Uterus (tissue), 4 donors: Measurements from ENCODE around the gene NADSYN1. TPM values are rescaled to one million over a fixed set of nuclear protein-coding genes. Genes with fewer than 3 reads are reported as not detected.
"Not testable (repeated sequence)": the region's sequence is repeated elsewhere in the genome, so short reads cannot be mapped to it uniquely, and the experiment has no call there.

ENCODE experiments used
- DNase-seq, 2 donors: peaks; one replicate each; pipeline ENCODE4 v3.0.0-alpha.2; 2019 to 2020
- H3K27ac ChIP-seq, 2 donors: fragments of 200-600 bp; sonication (generic); 1 replicate in 1 of 2; 2 replicates in 1 of 2; pipeline ENCODE4 v1.5.1; 2016 to 2018
- H3K27me3 ChIP-seq, 2 donors: fragments of 200-600 bp; sonication (generic); one replicate each; pipeline ENCODE4 v1.5.1; 2018 to 2019; ENCODE audit warnings: control low read depth in 1 of 2
- H3K36me3 ChIP-seq, 2 donors: fragments of 200-600 bp; sonication (generic); one replicate each; pipeline ENCODE4 v1.5.1; 2019; ENCODE audit warnings: control low read depth in 1 of 2
- H3K4me1 ChIP-seq, 2 donors: fragments of 200-600 bp; sonication (generic); one replicate each; pipeline ENCODE4 v1.5.1; 2018 to 2019; ENCODE audit warnings: control low read depth in 1 of 2
- H3K4me3 ChIP-seq, 2 donors: fragments of 200-600 bp; sonication (generic); 1 replicate in 1 of 2; 2 replicates in 1 of 2; pipeline ENCODE4 v1.5.1; 2018 to 2019; ENCODE audit warnings: mild to moderate bottlenecking in 1 of 2
- H3K9me3 ChIP-seq, 2 donors: fragments of 200-600 bp; sonication (generic); one replicate each; pipeline ENCODE4 v1.5.1; 2019; ENCODE audit warnings: control low read depth in 1 of 2
- POLR2A ChIP-seq, 2 donors: fragments of 450-650 bp; IDR thresholded peaks; one replicate each; pipeline ENCODE4 v1.6.1; 2016; ENCODE audit warnings: antibody characterized with exemption in 2 of 2, mild to moderate bottlenecking in 1 of 2, moderate library complexity in 1 of 2
- intact Hi-C: fragments of 100-400 bp; cut with DNase I; formaldehyde crosslinking; loops from one replicate; pipeline ENCODE4 v1.15.1; 2023; ENCODE audit warnings: low total_unique reads
- total RNA-seq, 4 donors: library from RNA; depleted of rRNA in 3 of 4; stranded (reverse); fragments of >200 nt in 3 of 4; gene quantifications; one replicate each; pipeline versions ENCODE4 v1.1.0 to v1.2.4, GENCODE V29; 2014 to 2023
- TF ChIP-seq, protein P1 (sequence below), 4 experiments: fragments of 200-600 bp in 2 of 4; fragments of 450-650 bp in 2 of 4; sonication (generic) in 2 of 4; IDR thresholded peaks; one replicate each; pipeline ENCODE4 v1.5.1; 2016 to 2019; ENCODE audit warnings: antibody characterized with exemption in 4 of 4, mild to moderate bottlenecking in 2 of 4, moderate library complexity in 1 of 4
- donor health status: DM: yes; HTN: yes; CAD: no.

The NADSYN1 gene
- total RNA-seq, 4 donors from 2014 or later, result 20.0 to 73.0 (median 32.8) TPM

DNA sequence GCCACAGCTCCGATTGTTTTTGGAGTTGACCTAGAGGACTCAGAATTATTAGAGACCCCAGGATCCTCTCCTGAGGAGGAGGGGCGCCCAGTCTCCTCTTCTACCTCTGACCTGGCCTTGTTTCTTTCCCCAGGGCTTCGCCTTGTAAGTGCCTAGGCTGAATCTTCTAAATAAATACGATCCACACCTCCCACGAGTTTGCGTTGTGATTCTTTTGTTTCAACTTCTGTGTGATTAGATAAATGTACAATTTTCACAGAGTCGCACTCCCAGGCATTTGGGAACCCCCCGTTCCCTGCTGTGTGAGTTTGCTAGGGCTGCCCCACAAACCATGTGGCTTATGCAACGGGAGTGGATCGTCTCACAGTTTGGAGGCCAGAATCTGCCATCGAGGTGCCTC lies 86.0 kb downstream of the NADSYN1 start:
- no peak overlapping the region for H3K4me3 ChIP-seq
- intact Hi-C loops, result no loop called here
- no peaks in the 10 kb centered on the region for H3K4me1 ChIP-seq
- H3K27ac ChIP-seq, result no peak overlapping the region
- DNase-seq, result no peak
- no peaks in the 10 kb centered on the region for H3K27me3 ChIP-seq
- H3K9me3 ChIP-seq, result no peaks in the 10 kb centered on the region
- no peak for TF ChIP-seq POLR2A (IDR thresholded peaks at IDR 0.05)
- TF ChIP-seq, protein P1, sequence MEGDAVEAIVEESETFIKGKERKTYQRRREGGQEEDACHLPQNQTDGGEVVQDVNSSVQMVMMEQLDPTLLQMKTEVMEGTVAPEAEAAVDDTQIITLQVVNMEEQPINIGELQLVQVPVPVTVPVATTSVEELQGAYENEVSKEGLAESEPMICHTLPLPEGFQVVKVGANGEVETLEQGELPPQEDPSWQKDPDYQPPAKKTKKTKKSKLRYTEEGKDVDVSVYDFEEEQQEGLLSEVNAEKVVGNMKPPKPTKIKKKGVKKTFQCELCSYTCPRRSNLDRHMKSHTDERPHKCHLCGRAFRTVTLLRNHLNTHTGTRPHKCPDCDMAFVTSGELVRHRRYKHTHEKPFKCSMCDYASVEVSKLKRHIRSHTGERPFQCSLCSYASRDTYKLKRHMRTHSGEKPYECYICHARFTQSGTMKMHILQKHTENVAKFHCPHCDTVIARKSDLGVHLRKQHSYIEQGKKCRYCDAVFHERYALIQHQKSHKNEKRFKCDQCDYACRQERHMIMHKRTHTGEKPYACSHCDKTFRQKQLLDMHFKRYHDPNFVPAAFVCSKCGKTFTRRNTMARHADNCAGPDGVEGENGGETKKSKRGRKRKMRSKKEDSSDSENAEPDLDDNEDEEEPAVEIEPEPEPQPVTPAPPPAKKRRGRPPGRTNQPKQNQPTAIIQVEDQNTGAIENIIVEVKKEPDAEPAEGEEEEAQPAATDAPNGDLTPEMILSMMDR (IDR thresholded peaks at IDR 0.05), result no peak
- no peaks in the 10 kb centered on the region for H3K36me3 ChIP-seq

DNA sequence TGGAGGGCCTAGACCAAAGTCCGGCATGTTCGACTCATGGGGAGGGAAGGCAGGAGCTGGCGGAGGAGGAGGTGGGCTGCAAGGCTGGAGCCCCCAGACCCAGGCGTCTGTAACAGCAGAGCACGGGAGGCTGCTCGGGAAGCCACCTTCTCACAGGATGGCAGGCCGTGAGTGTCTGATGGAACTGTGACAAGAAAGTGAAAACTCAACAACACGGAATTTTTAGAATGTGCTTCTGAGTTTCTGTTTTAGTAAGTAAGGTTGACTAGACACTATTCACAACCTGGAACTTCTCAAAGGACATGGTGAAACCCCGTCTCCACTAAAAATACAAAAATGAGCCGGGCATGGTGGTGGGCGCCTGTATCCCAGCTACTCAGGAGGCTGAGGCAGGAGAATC lies 87.0 kb downstream of the NADSYN1 start:
- H3K4me1 ChIP-seq, intact Hi-C loops, DNase-seq, H3K36me3 ChIP-seq, H3K27ac ChIP-seq, H3K9me3 ChIP-seq, H3K4me3 ChIP-seq, H3K27me3 ChIP-seq: not testable (repeated sequence)

DNA sequence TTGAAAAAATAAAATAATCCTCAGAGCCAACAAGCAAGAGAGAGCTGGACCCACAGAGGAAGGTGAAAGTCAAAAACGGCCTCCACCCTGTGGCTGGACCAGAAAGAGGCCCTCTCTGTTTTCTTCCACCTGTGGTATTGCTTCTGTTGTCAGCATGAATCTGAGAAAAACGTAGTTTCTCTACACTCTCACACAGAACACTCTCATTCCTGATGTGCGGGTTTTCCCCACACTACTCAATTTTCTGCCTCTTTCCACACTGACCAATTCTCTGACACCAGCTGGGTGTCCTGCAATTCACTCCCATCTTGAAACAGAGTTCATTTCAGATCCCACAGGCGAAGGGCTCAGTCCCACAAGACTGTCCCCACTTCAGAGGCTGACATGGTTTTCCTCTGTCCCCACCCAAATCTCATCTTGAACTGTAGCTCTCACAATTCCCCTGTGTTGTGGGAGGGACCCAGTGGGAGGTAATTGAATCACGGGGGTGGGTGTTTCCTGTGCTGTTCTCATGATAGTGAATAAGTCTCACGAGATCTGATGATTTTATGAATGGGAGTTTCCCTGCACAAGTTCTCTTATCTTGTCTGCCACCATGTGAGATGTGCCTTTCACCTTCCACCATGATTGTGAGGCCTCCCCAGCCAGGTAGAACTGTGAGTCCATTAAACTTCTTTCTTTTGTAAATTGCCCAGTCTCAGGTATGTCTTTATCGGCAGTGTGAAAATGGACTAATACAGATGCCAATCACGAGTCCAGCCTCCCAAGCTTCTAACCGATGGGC lies 87.7 kb downstream of the NADSYN1 start:
- H3K4me1 ChIP-seq, H3K9me3 ChIP-seq, DNase-seq, H3K27ac ChIP-seq, H3K36me3 ChIP-seq, intact Hi-C loops, H3K4me3 ChIP-seq, H3K27me3 ChIP-seq: not testable (repeated sequence)

DNA sequence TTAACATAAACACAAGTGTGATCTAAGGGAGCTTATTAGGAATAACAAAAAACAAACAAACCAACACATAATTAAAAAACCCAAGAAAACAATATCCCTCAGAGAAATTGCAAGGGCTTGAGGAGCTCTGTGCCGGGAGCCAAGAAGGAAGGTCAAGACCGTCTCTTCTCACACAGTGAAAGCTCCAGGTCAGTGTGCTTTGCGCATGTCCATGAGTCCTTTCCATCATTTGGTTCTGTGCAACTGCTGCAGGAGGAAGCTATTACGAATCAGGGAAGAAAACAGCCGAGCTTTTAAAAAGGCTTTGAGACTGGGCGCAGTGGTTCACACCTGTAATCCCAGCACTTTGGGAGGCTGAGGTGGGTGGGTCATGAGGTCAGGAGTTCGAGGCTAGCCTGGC lies 89.4 kb downstream of the NADSYN1 start:
- Histone ChIP-seq H3K27ac (no peak overlapping the region), H3K4me3 (no peak overlapping the region), H3K36me3 (no peaks in the 10 kb centered on the region), H3K27me3 (no peaks in the 10 kb centered on the region), H3K9me3 (no peaks in the 10 kb centered on the region), H3K4me1 (no peaks in the 10 kb centered on the region)
- TF ChIP-seq, protein P1 (IDR thresholded peaks at IDR 0.05), result no peak
- TF ChIP-seq POLR2A (IDR thresholded peaks at IDR 0.05), result no peak
- DNase-seq, result no peak
- intact Hi-C loops, result no loop called here

DNA sequence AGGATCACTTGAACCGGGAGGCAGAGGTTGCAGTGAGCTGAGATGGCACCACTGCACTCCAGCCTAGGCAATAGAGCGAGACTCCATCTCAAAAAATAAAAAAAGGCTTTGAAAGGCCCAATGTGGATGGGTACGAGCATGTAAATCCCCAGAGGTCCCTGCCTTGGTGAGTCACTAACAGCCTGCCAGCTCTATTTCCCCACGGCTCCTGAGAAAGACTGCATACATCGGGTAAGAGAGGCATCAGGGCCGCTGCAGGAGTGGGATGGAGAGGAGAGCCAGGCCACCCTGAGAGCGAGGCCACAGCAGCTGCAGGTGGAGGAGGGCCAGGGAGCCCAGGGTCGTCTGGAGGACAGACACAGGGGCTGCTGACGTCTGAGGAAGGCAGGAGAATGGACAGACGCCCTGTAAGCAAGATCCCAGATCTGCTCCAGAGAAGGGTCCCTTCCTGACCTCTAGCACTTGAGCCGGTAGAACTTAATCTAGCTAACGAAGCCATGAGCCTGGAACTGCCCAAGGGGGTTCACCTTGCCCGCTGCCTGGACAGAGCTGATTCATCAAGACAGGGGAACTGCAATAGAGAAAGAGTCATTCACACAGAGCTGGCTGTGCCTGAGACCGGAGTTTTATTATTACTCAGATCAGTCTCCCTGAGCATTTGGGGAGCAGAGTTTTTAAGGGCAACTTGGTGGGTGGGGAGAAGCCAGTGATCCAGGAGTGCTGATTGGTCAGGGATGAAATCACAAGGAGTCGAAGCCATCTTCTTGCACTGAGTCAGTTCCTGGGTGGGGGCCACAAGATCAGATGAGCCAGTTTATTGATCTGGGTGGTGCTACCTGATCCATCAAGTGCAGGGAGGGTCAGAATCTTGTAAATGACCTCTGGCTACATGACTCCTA lies 90.1 kb downstream of the NADSYN1 start:
- no peak overlapping the region for H3K4me3 ChIP-seq
- TF ChIP-seq, protein P1 (IDR thresholded peaks at IDR 0.05), result no peak
- no peak for DNase-seq

DNA sequence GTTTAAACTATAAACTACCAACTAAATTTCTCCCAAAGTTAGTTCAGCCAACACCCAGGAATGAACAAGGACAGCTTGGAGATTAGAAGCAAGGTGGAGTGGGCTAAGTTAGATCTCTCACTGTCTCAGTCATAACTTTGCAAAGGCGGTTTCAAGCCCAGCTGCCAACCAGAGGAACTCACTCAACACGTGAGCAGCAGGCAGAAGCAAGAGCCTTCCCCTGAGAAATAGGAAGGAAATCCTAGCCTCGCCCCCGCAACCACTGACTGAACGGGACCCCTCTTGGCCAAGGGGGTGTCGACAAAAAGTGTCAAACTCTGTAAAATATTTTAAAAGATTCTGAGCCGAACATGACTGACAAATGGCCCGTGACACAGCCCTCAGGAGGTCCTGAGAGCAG lies 90.9 kb downstream of the NADSYN1 start:
- DNase-seq, result no peak
- intact Hi-C loops, result no loop called here
- H3K9me3 ChIP-seq, result no peaks in the 10 kb centered on the region
- no peaks in the 10 kb centered on the region for H3K4me1 ChIP-seq
- TF ChIP-seq, protein P1 (IDR thresholded peaks at IDR 0.05), result no peak
- TF ChIP-seq POLR2A (IDR thresholded peaks at IDR 0.05), result no peak
- H3K27me3 ChIP-seq, result no peaks in the 10 kb centered on the region
- H3K27ac ChIP-seq, result no peak overlapping the region
- H3K36me3 ChIP-seq, result no peaks in the 10 kb centered on the region
- no peak overlapping the region for H3K4me3 ChIP-seq

More for the DNA sequence above, 90.1 kb downstream of the NADSYN1 start:
- Histone ChIP-seq H3K4me1 (no peaks in the 10 kb centered on the region), H3K36me3 (no peaks in the 10 kb centered on the region), H3K27ac (no peak overlapping the region), H3K27me3 (no peaks in the 10 kb centered on the region), H3K9me3 (no peaks in the 10 kb centered on the region)
- intact Hi-C loops, result no loop called here
